ENCODE results near the gene PRTG.

DNA sequence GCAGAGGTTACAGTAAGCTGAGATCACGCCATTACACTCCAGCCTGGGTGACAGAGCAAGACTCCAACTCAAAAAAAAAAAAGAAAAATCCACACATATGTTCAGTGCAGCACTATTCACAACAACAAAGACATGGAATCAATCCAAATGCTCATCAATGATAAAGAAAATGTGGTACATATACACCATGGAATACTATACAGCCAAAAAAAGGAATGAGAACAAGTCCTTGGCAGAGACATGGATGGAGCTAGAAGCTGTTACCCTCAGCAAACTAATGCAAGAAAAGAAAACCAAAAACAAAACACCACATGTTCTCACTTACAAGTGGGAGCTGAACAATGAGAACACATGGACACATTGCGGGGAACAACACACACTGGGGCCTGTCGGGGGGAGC is 180.4 kb downstream of the PRTG start:
- TF ChIP-seq FOXM1 (IDR thresholded peaks at IDR 0.05; ENCODE audit: borderline replicate concordance) (no peak), TARDBP (IDR thresholded peaks at IDR 0.05) (no peak), SUZ12 (IDR thresholded peaks at IDR 0.05) (no peak), SP1 (IDR thresholded peaks at IDR 0.05) (no peak), HDGF (IDR thresholded peaks at IDR 0.05; ENCODE audit: borderline replicate concordance) (no peak), FOXK2 (IDR thresholded peaks at IDR 0.05) (no peak), PKNOX1 (IDR thresholded peaks at IDR 0.05) (no peak), ELF4 (IDR thresholded peaks at IDR 0.05) (no peak), BHLHE40 (IDR thresholded peaks at IDR 0.05; ENCODE audit: borderline replicate concordance) (no peak), L3MBTL2 (conservative IDR thresholded peaks at IDR 0.05) (no peak), ZNF384 (IDR thresholded peaks at IDR 0.05) (no peak), FOXA1 (IDR thresholded peaks at IDR 0.05) (no peak), ARNT (IDR thresholded peaks at IDR 0.05) (no peak), CTBP1 (IDR thresholded peaks at IDR 0.05; ENCODE audit: borderline replicate concordance) (no peak)

Data from HEK293T (cell line).